ENCODE data around the gene NSUN5. TPM values are rescaled to one million over a fixed set of nuclear protein-coding genes. Genes with fewer than 3 reads are reported as not detected.
"Not testable (repeated sequence)": the region's sequence is repeated elsewhere in the genome, so short reads cannot be mapped to it uniquely, and the experiment has no call there.

The NSUN5 gene
- total and polyA plus RNA-seq, 9 of the 15 experiments (the other 6 are each of a cell fraction or from before 2014, with no cell fraction given), result 4.7 to 115 (median 43.0) TPM

DNA sequence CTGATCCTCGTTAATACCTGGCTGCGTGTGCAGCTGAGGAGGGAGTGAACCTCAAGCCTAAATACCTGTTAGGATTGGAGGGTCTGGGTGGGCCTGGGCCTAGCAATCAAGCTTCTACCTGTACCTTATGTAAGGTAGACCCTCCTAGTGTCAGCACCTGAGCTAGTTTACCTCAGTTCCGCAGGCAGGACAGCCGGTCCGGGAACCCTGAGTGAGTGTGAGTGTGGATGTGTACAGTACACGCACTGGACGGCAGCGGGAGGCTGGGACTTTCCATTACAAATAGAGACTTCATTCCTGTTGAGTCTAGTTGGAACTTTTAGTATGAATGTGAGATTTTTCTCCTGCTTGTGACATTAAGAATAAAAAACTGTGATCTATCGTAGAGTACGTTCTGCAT, 5.8 kb downstream of the NSUN5 start:
- CTCF ChIA-PET (ENCODE audit: low intra/inter-chr PET ratio); H2AFZ ChIP-seq (ENCODE audit: low read depth, low read length); H3K9me1 ChIP-seq (ENCODE audit: control insufficient read depth, insufficient read depth, low read length); H4K20me1 ChIP-seq (replicated peaks; ENCODE audit: control insufficient read depth, insufficient read depth, low read length); FAIRE-seq; BruUV-seq (replicated peaks); ATAC-seq; H3K4me1 ChIP-seq (replicated peaks in 1 of 2; ENCODE audit: control insufficient read depth in 2 of 2, insufficient read depth in 2 of 2, low read length in 2 of 2); intact Hi-C loops (cut with micrococcal nuclease); H3K4me3 ChIP-seq; H3K27ac ChIP-seq (ENCODE audit: extremely low read depth, low read depth, low read length); DNase-seq (ENCODE audit: extremely low read depth in 1 of 4, low spot score in 3 of 4); H3K9ac ChIP-seq (ENCODE audit: insufficient read depth in 1 of 2, low read depth in 2 of 2, low read length in 2 of 2); POLR2A ChIA-PET; H3K27me3 ChIP-seq (ENCODE audit: control insufficient read depth in 2 of 2, insufficient read depth in 2 of 2, low read length in 2 of 2); in situ Hi-C loops (cut with MboI); H3K9me3 ChIP-seq (replicated peaks; ENCODE audit: control insufficient read depth, insufficient read depth, low read depth, low read length); H3K4me2 ChIP-seq (ENCODE audit: insufficient read depth, low read length): not testable (repeated sequence)
- H3K79me2 ChIP-seq (ENCODE audit: control insufficient read depth, insufficient read depth, low read length), result peaks cover 15% of the 10 kb centered on the region
- peaks cover 46% of the 10 kb centered on the region; the same call in 2 of the 3 replicates for H3K36me3 ChIP-seq (ENCODE audit: control insufficient read depth, insufficient read depth, low read length)
- WGBS (ENCODE audit: insufficient coverage, low coverage, missing lambda C conversion rate), result 94% methylated on average over 8 of the region's 10 CpGs

DNA sequence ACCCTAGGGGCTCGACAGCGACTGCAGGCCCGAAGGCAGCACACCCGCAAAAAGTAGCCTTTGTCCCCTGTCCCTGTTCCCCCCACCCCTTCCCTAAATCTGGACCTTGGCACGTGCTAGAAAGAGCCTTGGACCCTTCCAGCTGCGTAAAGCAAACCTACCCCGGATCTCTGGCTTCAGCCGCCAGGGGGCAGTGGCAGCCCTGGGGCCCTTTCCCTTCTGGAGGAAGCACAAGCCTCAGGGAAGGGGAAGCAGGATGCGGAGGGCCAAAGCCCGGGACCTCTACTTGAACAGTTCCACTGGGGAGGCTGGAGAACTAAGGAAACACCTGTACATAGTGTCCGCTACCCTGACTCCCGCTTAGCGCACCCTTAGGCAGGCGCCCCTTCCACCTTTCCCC, 7.5 kb downstream of the NSUN5 start:
- H4K20me1 ChIP-seq (replicated peaks; ENCODE audit: control insufficient read depth, insufficient read depth, low read length); FAIRE-seq; H3K79me2 ChIP-seq (ENCODE audit: control insufficient read depth, insufficient read depth, low read length); H3K9me3 ChIP-seq (replicated peaks; ENCODE audit: control insufficient read depth, insufficient read depth, low read depth, low read length); H3K4me3 ChIP-seq; POLR2A ChIA-PET; CTCF ChIA-PET (ENCODE audit: low intra/inter-chr PET ratio); H3K4me2 ChIP-seq (ENCODE audit: insufficient read depth, low read length); H3K9me1 ChIP-seq (ENCODE audit: control insufficient read depth, insufficient read depth, low read length); DNase-seq (ENCODE audit: extremely low read depth in 1 of 4, low spot score in 3 of 4); H3K27me3 ChIP-seq (ENCODE audit: control insufficient read depth in 2 of 2, insufficient read depth in 2 of 2, low read length in 2 of 2); H3K27ac ChIP-seq (ENCODE audit: extremely low read depth, low read depth, low read length); H3K9ac ChIP-seq (ENCODE audit: insufficient read depth in 1 of 2, low read depth in 2 of 2, low read length in 2 of 2); H2AFZ ChIP-seq (ENCODE audit: low read depth, low read length); in situ Hi-C loops (cut with MboI); H3K4me1 ChIP-seq (replicated peaks in 1 of 2; ENCODE audit: control insufficient read depth in 2 of 2, insufficient read depth in 2 of 2, low read length in 2 of 2); intact Hi-C loops (cut with micrococcal nuclease); BruUV-seq (replicated peaks): not testable (repeated sequence)
- WGBS (ENCODE audit: insufficient coverage, low coverage, missing lambda C conversion rate), result 77% methylated on average over 3 of the region's 14 CpGs
- peak in 1 of 2 experiments; percentile 21; a peak in 2 of 4 replicates for TF ChIP-seq RAD21 (CRISPR knock-in tag; conservative IDR thresholded peaks at IDR 0.05 in 1 of 2, IDR thresholded peaks at IDR 0.05 in 1 of 2)
- TF ChIP-seq, protein P1, sequence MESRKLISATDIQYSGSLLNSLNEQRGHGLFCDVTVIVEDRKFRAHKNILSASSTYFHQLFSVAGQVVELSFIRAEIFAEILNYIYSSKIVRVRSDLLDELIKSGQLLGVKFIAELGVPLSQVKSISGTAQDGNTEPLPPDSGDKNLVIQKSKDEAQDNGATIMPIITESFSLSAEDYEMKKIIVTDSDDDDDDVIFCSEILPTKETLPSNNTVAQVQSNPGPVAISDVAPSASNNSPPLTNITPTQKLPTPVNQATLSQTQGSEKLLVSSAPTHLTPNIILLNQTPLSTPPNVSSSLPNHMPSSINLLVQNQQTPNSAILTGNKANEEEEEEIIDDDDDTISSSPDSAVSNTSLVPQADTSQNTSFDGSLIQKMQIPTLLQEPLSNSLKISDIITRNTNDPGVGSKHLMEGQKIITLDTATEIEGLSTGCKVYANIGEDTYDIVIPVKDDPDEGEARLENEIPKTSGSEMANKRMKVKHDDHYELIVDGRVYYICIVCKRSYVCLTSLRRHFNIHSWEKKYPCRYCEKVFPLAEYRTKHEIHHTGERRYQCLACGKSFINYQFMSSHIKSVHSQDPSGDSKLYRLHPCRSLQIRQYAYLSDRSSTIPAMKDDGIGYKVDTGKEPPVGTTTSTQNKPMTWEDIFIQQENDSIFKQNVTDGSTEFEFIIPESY (CRISPR knock-in tag; IDR thresholded peaks at IDR 0.05), result peak; percentile 42; the same call in 1 of the 2 replicates
- H3K36me3 ChIP-seq (ENCODE audit: control insufficient read depth, insufficient read depth, low read length), result peaks cover 29% of the 10 kb centered on the region; the same call in 2 of the 3 replicates
- peak; percentile 91 for ATAC-seq

DNA sequence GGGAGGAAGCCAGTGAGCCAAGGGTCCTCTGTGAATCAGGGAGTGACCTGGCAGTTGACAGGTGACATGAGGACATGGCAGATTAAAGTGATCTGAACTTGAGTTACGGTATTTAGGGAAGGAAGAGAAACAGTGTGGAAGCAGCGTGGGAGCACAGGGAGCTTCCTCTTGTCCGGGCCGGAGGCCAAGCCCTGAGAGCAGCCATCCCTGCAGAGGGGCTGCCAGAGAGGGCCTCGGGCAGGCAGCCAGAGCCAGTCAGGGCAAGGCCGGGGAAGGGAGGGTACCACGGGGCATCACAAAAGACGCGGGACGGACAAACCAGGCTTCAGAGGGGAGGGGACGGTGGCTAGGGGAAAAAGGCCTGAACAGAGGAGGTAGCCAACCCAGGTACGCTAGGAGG, 8.8 kb downstream of the NSUN5 start:
- H3K4me1 ChIP-seq (replicated peaks in 1 of 2; ENCODE audit: control insufficient read depth in 2 of 2, insufficient read depth in 2 of 2, low read length in 2 of 2); H3K27ac ChIP-seq (ENCODE audit: extremely low read depth, low read depth, low read length); H2AFZ ChIP-seq (ENCODE audit: low read depth, low read length); intact Hi-C loops (cut with micrococcal nuclease); ATAC-seq; H3K4me3 ChIP-seq; H4K20me1 ChIP-seq (replicated peaks; ENCODE audit: control insufficient read depth, insufficient read depth, low read length); H3K9me3 ChIP-seq (replicated peaks; ENCODE audit: control insufficient read depth, insufficient read depth, low read depth, low read length); H3K79me2 ChIP-seq (ENCODE audit: control insufficient read depth, insufficient read depth, low read length); CTCF ChIA-PET (ENCODE audit: low intra/inter-chr PET ratio); H3K27me3 ChIP-seq (ENCODE audit: control insufficient read depth in 2 of 2, insufficient read depth in 2 of 2, low read length in 2 of 2); H3K9me1 ChIP-seq (ENCODE audit: control insufficient read depth, insufficient read depth, low read length); H3K4me2 ChIP-seq (ENCODE audit: insufficient read depth, low read length); BruUV-seq (replicated peaks); FAIRE-seq; POLR2A ChIA-PET; in situ Hi-C loops (cut with MboI); H3K9ac ChIP-seq (ENCODE audit: insufficient read depth in 1 of 2, low read depth in 2 of 2, low read length in 2 of 2); DNase-seq (ENCODE audit: extremely low read depth in 1 of 4, low spot score in 3 of 4): not testable (repeated sequence)
- peaks cover 20% of the 10 kb centered on the region; the same call in 2 of the 3 replicates for H3K36me3 ChIP-seq (ENCODE audit: control insufficient read depth, insufficient read depth, low read length)
- 30% methylated on average over 6 of the region's 12 CpGs for WGBS (ENCODE audit: insufficient coverage, low coverage, missing lambda C conversion rate)

Measured in K562 (cell line).